Neutrophil (primary cell): ENCODE measurements around the gene NPY4R.
"Not testable (repeated sequence)": the region's sequence is repeated elsewhere in the genome, so short reads cannot be mapped to it uniquely, and the experiment has no call there.

Source experiments
- H3K27ac ChIP-seq: fragments of 200-600 bp; sonication (generic); 2 replicates; pipeline ENCODE4 v1.5.1; 2016; ENCODE audit warnings: mild to moderate bottlenecking, moderate library complexity
- H3K27me3 ChIP-seq: fragments of 200-600 bp; sonication (generic); 2 replicates; pipeline ENCODE4 v1.6.0; 2016; ENCODE audit warnings: mild to moderate bottlenecking
- H3K36me3 ChIP-seq: fragments of 200-600 bp; sonication (generic); 2 replicates; pipeline ENCODE4 v1.5.1; 2017
- H3K4me1 ChIP-seq, 2 experiments: fragments of 200-600 bp in 1 of 2; sonication (generic) in 1 of 2; 1 replicate in 1 of 2; 2 replicates in 1 of 2; pipeline versions ENCODE4 v1.5.1 to v1.6.1; 2013 to 2016; ENCODE audit warnings: low read depth in 1 of 2, low read length in 1 of 2, mild to moderate bottlenecking in 1 of 2, moderate library complexity in 1 of 2; ENCODE audit not compliant: control insufficient read depth in 1 of 2, insufficient read depth in 1 of 2
- H3K4me3 ChIP-seq, 2 experiments: fragments of 200-600 bp in 1 of 2; sonication (generic) in 1 of 2; 1 replicate in 1 of 2; 2 replicates in 1 of 2; pipeline ENCODE4 v1.5.1; 2013 to 2016; ENCODE audit warnings: low read depth in 1 of 2, low read length in 1 of 2, mild to moderate bottlenecking in 1 of 2, moderate library complexity in 1 of 2
- H3K9me3 ChIP-seq: fragments of 200-600 bp; sonication (generic); 2 replicates; pipeline ENCODE4 v1.5.1; 2016

Gene NPY4R

DNA sequence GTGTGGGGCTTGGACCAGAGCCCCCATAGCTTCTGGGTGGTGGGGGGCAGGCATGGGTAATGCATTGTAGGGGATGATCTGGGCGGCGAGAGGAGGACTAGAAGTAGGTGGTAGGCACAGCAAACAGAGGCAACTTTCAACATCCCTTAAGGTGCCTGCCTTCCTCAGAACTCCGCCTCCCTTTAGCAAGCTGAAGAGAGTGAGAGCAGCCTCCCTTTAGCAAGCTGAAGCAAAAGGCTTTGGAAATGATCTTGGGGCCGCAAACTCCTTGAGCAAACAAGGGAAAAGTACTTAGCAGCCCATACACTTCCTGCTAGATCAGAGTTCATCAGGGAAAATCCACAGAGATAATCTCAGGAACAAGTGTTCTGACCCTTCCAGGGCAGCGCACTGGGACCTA is 18.3 kb downstream of the NPY4R start:
- H3K36me3 ChIP-seq, H3K9me3 ChIP-seq, H3K4me1 ChIP-seq, H3K27me3 ChIP-seq, H3K4me3 ChIP-seq, H3K27ac ChIP-seq: not testable (repeated sequence)

DNA sequence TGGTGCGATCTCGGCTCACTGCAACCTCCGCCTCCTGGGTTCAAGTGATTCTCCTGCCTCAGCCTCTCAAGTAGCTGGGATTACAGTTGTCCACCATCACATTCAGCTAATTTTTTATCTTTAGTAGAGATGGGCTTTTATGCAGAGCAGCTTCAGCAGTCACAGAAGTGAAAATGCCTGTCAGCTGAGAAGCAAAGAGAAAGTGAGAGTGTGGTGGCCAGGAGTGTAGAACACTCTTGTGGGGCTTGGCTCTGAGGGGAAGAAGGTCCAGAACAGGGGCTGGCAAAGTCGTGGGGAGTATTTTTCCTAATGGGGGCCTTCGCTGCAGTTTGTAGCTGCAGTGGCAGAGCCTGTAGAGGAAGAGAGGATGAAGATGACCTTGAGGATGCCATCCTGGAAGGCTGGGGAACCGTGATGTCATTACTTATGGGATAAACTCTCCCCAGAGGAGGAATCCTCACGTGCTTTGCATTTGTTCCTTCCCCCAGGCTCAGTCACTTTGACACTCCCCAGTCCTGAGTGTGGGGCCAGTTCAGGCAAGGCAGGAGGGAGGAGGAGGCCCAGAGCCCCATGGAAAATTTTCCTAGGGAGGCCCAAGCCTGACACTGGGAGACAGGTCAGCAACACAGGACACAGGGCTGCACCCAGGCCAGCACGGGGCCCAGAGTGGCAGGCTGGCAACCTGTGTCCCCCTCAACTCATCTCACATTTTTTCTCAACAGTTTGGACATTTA is 20.2 kb downstream of the NPY4R start:
- H3K9me3 ChIP-seq, H3K4me3 ChIP-seq, H3K4me1 ChIP-seq, H3K27me3 ChIP-seq, H3K27ac ChIP-seq, H3K36me3 ChIP-seq: not testable (repeated sequence)

DNA sequence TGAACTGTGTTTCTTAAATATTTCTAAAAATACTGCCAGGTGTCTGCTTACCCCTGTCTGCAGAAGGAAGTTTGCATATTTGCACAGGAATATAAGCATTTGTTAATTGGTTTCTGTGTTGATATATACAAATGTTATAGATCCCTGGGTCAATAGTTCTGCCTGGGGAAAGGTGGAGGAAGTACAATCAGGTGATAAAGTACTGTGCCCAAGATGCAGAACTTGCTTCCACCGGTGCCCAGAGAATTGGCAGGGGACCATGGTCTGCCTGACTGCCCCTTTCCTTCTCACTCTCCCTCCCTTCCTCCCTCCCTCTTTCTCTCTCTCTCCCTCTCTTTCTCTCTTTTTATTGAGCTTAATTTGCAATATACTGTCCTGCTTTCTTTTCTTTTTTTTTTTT is 22.3 kb downstream of the NPY4R start:
- H3K4me1 ChIP-seq, H3K4me3 ChIP-seq, H3K27ac ChIP-seq, H3K9me3 ChIP-seq, H3K36me3 ChIP-seq, H3K27me3 ChIP-seq: not testable (repeated sequence)

DNA sequence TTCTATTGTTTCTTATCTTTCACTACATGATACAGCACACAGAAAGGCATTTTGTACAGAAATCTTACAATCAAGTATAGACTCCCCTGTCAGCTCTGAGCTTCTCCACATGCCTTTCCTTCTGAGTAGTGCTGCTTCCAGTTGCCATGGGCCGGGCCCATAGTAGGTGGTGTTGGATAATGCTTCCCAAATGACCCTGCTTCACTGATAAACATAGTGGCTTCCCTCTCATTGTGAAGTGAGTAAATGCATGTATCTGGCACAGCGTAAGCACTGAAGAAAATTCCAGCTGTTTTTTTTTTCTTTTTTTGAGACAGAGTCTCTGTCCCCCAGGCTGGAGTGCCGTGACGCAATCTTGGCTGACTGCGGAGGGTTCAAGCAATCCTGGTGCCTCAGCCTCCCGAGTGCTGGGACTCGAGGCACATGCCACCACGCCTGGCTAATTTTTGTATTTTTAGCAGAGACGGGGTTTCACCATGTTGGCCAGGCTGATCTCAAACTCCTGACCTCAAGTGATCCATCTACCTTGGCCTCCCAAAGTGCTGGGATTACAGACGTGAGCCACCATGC is 23.0 kb downstream of the NPY4R start:
- not testable (repeated sequence) for H3K27ac ChIP-seq, H3K36me3 ChIP-seq, H3K4me1 ChIP-seq, H3K27me3 ChIP-seq, H3K9me3 ChIP-seq, H3K4me3 ChIP-seq

DNA sequence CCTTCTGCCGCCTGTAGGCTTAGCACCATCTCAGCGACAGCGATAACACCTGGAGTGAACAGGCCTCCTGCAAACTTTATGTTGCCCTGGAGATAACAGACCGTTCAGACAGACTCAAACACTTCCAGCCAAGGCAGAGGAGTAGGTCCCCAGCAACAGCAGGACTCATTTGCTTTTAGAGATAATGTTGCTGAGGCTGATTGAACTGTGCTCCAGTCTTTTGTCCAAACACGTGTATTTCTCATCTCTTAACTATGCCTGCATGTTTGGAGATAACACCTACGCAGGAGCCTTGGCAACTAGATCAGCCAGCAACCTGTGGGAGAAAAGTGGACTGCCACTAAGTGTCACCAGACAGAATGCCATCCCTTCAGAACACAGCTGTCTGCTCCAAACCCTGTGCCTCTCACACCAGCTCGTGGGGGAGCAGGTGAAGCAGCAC is 23.9 kb downstream of the NPY4R start:
- not testable (repeated sequence) for H3K36me3 ChIP-seq, H3K9me3 ChIP-seq, H3K4me1 ChIP-seq, H3K27me3 ChIP-seq, H3K4me3 ChIP-seq, H3K27ac ChIP-seq

DNA sequence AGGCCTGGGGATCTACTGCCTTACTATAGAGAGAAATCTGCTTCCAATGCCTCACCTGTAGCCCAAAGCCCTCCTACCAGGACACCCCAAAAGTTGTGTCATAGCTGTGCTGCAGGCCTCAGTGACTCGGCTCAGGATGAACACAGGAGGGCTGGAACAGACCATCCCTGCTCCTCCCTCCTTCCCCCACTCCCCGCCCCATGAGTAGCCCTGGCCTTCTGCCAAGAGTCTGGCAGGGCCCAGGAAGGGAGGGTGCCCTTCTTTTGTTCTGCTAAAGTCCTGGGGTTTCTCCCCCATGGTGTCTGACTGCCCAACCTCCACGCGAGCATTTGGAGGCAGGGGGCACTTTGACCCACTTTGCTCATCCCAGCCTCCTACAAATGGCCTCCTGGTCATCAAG is 24.8 kb downstream of the NPY4R start:
- H3K36me3 ChIP-seq, H3K27me3 ChIP-seq, H3K4me1 ChIP-seq, H3K27ac ChIP-seq, H3K4me3 ChIP-seq, H3K9me3 ChIP-seq: not testable (repeated sequence)

DNA sequence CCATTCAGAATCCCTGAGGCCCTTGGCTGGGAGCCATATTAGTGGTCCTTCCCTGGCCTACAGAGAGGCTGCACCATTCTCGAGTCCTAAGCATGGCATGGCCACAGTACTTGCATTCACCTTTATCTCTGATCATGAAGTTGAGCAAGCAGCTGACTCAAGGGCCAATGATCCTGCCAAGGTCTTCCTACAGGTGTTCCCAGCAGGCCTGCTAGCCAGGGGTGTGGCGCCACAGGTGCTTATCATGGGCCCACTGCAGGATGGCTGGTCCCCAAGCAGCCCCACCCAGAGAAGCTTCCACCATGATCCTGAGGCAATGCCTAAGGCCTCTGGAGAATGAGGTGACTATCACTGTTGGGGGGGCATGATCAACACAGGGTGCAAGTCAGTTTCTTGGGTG is 42.2 kb downstream of the NPY4R start:
- H3K27ac ChIP-seq, H3K27me3 ChIP-seq, H3K36me3 ChIP-seq, H3K4me1 ChIP-seq, H3K9me3 ChIP-seq, H3K4me3 ChIP-seq: not testable (repeated sequence)

DNA sequence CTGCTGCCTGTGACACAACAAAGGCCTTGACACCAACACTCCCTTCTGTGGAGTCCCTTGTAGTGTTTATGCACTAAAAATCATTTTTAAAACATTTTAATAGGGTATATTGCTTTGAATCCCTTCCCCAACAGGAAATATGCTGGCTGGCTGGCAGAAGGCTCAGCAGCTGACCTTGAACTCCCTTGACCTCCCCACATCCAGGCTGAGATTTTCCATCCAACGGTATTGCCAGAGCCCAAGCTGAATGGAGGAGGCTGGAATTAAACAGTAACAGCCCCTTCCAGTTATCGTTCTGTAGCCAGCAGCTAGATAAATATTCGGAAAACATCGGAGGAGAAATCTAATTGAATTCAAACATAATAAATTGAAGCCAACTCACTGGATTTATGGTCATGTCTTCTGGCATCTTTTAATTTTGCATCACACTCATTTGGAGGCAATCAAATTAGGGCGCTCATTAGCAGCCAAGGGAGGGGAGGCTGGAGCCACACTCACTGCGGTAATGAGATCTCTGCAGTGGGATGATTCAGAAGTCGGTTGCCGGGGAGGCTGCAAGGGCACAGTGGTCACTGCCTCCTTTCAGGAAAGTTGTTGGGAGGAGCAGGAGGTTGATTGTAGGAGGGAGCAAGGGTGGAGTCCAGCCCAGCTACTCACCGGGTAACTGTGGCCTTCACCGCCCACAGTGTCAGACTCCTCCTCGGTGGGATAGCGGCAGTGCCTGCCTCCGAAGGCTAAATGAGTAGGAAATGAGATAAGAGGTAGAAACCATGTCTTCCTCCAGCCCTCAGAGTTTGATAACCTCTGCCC is 46.0 kb downstream of the NPY4R start:
- not testable (repeated sequence) for H3K4me3 ChIP-seq, H3K9me3 ChIP-seq, H3K4me1 ChIP-seq, H3K27me3 ChIP-seq, H3K27ac ChIP-seq, H3K36me3 ChIP-seq

DNA sequence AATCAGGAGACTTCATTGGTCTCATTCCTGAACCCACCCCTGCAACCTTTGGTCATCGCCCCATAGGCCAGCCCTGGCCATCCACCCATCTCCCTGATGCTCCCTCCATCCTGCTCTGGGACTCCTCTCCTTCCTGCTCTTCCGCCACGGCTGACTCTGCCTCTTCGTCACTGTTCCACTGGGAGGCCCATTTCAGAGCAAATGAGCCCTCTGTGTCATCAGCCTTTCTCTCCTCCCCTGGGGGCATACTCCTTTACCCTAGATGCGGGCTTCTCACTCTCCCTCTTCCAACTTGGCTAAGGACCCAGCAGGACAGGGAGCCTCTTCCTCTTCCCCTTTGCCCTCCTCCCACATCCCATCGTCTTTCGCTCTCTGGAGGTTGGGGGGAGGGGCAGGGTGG is 47.5 kb downstream of the NPY4R start:
- not testable (repeated sequence) for H3K4me1 ChIP-seq, H3K27ac ChIP-seq, H3K27me3 ChIP-seq, H3K4me3 ChIP-seq, H3K36me3 ChIP-seq, H3K9me3 ChIP-seq

DNA sequence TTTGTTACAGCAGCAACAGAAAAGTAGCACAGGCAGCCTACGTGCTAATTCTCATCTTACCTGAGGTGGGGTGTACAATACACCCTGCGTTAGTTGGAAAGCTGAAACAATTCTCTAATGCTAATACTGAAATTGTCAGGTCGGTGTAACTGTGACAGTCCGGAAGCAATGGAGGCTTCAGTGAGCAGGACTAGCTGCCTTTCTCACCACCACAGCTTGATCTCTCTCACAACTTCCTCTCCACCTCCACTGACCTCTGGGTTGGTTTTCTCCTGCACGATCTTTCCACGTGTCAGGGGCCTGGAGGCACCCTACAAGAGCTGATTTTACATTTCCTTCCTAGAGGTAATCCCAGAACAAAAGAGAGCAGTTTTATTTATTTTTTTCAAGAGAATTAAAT is 50.5 kb downstream of the NPY4R start:
- H3K27me3 ChIP-seq, H3K36me3 ChIP-seq, H3K27ac ChIP-seq, H3K9me3 ChIP-seq, H3K4me3 ChIP-seq, H3K4me1 ChIP-seq: not testable (repeated sequence)

DNA sequence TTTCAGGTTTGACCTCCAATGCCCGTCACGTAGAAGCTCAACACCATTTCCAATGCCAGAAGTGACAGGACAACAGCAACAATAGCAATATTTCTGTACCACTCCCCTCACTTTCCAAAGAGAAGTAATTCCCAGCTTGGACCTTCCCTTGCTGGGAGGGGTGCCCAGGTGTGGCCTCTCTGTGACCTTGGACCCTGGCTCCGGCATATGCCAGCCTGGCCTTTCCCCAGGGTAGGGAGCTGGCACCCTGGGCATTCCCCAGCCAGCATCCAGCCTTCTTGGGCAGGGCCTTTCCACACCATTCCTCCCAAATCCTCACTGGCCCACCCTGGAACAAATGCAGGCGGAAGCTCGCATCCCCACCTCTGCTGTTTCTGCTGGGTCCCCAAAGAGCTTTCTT is 53.1 kb downstream of the NPY4R start:
- not testable (repeated sequence) for H3K9me3 ChIP-seq, H3K27me3 ChIP-seq, H3K4me1 ChIP-seq, H3K36me3 ChIP-seq, H3K27ac ChIP-seq, H3K4me3 ChIP-seq

DNA sequence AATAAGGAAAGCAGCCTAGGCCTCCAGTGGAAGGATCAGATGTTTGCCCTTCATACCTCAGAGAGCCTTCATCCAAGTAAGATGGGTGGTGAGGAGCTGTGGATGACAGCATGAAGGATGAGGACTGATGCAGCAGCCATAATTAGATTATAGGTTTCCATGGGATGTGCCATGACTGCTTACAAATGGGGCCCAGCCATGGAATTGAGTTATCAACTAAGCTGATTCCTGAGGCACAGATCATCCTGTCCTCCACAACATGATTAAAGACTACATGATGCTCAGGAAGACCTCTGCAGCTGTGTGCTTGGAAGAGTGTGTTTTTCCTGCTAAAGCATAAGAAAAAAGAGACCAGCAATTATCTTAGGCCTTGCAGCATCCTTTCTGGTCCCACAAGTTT is 54.6 kb downstream of the NPY4R start:
- H3K4me1 ChIP-seq, H3K36me3 ChIP-seq, H3K27me3 ChIP-seq, H3K27ac ChIP-seq, H3K9me3 ChIP-seq, H3K4me3 ChIP-seq: not testable (repeated sequence)
